Coronary artery (tissue), 2 donors: Measurements from ENCODE around the gene SETSIP.
"Not testable (repeated sequence)": the region's sequence is repeated elsewhere in the genome, so short reads cannot be mapped to it uniquely, and the experiment has no call there.

Experiments used
- DNase-seq: peaks from one replicate; pipeline ENCODE4 v3.0.0-alpha.2; 2017; ENCODE audit warnings: low spot score
- H3K27ac ChIP-seq, 2 donors: fragments of 200-600 bp; sonication (generic); one replicate each; pipeline ENCODE4 v1.5.1; 2016 to 2019
- H3K4me3 ChIP-seq: fragments of 200-600 bp; sonication (generic); 2 replicates; pipeline ENCODE4 v1.5.1; 2016; ENCODE audit warnings: mild to moderate bottlenecking, moderate library complexity
- TF ChIP-seq, protein P1 (sequence below): fragments of 200-600 bp; sonication (generic); IDR thresholded peaks from one replicate; pipeline ENCODE4 v1.5.1; 2019; ENCODE audit warnings: antibody characterized with exemption

Gene SETSIP

DNA sequence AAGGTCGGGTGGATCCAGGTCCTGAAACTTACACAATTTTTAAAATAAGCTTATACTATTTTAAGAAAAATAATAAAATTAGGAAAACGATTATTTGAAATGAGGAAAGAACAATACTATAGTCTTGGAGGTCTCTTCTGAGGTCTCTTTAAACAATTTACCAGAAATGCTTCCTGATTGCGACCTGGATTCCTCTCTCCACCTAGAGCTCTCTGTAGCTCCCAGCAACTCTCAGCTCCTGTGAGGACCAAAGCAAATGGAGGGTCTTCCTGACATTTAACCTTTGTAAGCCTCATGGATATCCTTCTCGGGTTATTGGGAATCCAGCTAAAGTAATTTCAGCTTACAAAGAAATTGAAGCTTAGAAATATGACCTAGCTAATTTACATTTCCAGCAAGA is 5.8 kb upstream of the SETSIP start:
- Histone ChIP-seq H3K27ac (no peak overlapping the region), H3K4me3 (peak overlapping the region; percentile 84)
- TF ChIP-seq, protein P1, sequence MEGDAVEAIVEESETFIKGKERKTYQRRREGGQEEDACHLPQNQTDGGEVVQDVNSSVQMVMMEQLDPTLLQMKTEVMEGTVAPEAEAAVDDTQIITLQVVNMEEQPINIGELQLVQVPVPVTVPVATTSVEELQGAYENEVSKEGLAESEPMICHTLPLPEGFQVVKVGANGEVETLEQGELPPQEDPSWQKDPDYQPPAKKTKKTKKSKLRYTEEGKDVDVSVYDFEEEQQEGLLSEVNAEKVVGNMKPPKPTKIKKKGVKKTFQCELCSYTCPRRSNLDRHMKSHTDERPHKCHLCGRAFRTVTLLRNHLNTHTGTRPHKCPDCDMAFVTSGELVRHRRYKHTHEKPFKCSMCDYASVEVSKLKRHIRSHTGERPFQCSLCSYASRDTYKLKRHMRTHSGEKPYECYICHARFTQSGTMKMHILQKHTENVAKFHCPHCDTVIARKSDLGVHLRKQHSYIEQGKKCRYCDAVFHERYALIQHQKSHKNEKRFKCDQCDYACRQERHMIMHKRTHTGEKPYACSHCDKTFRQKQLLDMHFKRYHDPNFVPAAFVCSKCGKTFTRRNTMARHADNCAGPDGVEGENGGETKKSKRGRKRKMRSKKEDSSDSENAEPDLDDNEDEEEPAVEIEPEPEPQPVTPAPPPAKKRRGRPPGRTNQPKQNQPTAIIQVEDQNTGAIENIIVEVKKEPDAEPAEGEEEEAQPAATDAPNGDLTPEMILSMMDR = no peak
- no peak for DNase-seq

DNA sequence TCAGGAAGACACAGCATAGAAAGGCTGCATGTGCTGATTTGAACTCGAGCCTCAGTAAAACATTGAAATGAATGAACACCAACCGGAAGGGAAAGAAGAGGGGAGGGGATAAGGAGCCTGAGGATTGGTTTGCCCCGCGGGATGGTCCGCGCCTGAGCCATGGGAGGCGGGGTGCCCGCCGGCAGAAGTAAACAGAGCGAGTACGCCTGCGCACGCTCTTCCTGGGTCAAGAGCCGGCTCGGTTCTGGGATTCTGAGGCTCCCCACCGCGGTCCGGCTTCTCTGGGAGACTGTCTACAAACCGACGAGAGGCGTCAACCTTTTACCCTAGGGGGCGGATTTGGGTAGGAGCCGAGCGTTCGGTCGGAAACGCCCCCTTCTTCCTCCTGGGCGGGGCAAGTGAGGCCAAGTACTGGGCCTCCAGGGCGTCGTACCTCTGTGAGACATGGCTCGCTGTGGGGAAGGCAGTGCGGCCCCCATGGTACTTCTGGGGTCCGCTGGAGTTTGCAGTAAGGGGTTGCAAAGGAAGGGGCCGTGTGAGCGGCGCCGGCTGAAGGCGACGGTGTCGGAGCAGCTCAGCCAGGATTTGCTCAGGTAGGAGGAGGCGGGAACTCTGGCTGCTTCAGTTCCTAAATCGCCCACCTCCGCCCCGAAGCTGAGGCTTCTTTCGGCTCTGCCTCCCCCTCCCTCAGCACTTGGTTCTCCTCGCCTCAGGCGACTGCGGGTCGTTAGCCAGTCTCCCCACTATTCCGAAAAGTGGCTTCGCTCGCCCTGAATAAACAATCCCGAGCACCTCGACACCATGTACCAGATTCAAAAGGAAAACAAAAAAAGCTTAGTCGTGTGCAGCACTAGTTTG is 5.1 kb upstream of the SETSIP start, which contains the start of gene BTBD8:
Gene BTBD8 (plus strand): TSS at position 218 of the 858 bp plus-strand sequence. CDS start 227 bp downstream, at position 445.
- TF ChIP-seq, protein P1 = no peak
- H3K27ac ChIP-seq = peak within 1 kb of the TSS; percentile 70
- peak within 1 kb of the TSS; percentile 84 for H3K4me3 ChIP-seq
- peak; percentile 86 for DNase-seq

- Histone ChIP-seq H3K27ac (no peak overlapping the region), H3K4me3 (peak overlapping the region; percentile 84)
- DNase-seq = no peak
- TF ChIP-seq, protein P1 = no peak
Observed at GRCh38 chr1:92079441-92079840, 4.2 kb upstream of the SETSIP start.

- H3K27ac ChIP-seq, DNase-seq: not testable (repeated sequence)
Observed at GRCh38 chr1:92078077-92078476, 2.9 kb upstream of the SETSIP start.

DNA sequence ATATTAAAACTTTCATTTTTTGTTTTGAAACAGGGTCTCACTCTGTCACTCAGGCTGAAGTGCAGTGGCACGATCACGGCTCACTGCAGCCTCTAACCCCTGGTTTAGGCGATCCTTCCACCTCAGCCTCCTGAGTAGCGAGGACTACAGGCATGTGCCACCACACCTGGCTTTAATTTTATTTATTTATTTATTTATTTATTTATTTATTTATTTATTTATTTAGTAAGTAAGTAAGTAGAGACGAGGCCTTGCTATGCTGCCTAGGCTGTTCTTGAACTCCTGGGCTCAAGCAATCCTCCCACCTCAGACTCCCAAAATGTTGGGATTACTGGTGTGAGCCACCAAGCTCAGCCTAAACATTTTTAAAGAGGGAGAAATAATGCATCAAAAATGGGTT is 1.2 kb upstream of the SETSIP start:
- H3K4me3 ChIP-seq = no peak overlapping the region
- TF ChIP-seq, protein P1 = no peak
- no peak for DNase-seq
- H3K27ac ChIP-seq = no peak overlapping the region

More at GRCh38 chr1:92078077-92078476, 2.9 kb upstream of the SETSIP start:
- H3K4me3 ChIP-seq = not testable (repeated sequence)

GRCh38 chr1:92074446-92074845 is 765 bp downstream of the SETSIP start:
- H3K27ac ChIP-seq, DNase-seq, H3K4me3 ChIP-seq: not testable (repeated sequence)

DNA sequence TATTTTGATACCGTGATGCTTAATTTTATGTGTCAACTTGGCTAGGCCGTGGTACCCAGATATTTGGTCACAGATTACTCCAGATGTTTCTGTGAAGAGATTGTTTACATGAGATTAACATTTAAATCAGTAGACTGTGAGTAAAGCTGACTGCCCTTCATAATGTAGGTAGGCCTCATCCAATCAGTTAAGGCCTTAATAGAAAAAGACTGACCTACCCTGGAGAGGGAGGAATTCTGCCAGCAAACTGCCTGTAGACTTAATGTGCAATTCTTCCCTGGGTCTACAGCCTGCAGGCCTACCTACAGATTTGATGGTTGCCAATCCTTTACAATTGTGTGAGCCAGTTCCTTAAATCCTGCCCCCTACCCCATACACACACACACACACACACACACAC is 4.3 kb downstream of the SETSIP start:
- H3K27ac ChIP-seq = no peak overlapping the region
- DNase-seq = no peak
- TF ChIP-seq, protein P1 = no peak
- no peak overlapping the region for H3K4me3 ChIP-seq

DNA sequence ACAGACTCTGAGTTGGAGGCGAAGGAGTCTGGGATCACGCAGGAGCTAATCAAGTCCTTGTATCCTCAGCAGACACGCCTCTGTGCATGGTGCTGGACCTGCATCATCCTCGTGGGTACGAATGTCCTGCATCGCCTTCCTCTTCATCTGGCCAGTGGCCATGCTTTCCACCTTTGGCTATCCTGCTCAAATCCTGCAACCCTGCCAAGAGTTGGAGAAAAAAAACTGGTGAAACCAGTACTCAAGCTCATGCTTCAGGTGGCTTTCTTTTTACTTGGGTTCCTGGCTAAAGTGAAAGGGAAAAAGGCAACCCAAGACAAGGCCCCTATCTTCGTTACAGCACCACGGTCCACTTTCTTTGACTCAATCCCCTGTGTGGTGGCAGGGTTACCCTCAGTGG is 8.9 kb downstream of the SETSIP start:
- no peak for DNase-seq
- no peak overlapping the region for H3K4me3 ChIP-seq
- no peak overlapping the region for H3K27ac ChIP-seq
- TF ChIP-seq, protein P1 = no peak
